ENCODE results near the gene RFC2.
A peak's percentile ranks its signal among the peaks of the same experiment; 100 is the strongest.
"Not testable (repeated sequence)": the region's sequence is repeated elsewhere in the genome, so short reads cannot be mapped to it uniquely, and the experiment has no call there.

RFC2 gene

DNA sequence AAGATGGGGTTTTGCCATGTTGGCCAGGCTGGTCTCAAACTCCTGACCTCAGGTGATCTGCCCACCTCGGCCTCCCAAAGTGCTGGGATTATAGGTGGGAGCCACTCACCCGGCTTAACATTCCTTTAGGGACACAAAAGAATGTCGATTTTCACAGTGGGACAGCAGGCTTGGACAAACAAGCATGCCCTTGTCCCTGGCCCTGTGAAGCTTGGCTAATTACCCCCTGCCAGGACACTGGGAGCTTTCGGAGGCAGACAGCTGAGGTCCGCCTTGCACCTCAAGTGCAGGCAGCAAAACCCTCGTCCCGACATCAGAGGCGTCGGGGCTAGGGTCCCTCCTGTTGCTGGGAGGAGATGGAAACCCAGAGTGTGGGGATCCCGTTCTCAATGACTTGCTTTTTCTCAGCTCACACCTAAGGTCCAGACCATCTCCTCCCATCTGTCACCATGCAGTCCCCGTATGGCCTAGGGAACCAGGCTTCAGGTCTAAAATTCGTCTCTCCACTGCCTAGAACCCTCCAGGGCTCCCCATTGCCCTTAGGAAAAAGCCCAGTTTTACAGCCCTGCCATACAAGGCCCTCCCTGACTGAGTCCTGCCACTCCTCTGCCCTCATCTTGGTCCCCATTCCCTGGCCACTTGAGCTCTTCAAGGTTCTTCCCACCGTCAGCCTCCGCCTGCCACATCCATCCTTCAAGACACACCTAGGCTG lies 28.7 kb upstream of the RFC2 start:
- DNase-seq (ENCODE audit: low spot score), result peak; percentile 75

DNA sequence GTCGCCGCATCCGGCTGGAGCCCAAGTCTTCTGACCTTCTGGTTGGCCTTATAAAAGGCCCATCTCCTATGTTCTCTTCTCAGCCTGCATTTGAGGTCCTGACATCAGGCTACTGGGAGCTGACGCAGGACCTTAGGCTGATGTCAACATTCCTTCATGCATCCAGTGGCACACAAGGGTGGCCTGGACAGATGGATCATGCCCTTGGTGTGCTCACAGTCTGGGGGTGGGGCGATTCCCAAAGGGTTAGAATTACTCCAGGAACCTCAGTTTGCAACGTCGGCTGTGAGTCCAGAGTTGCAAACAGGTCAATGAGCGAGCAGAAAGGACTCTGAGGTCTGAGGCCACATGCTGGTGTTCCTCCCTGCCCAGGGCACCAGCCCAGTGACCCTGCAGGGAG lies 26.8 kb upstream of the RFC2 start:
- no peak for DNase-seq (ENCODE audit: low spot score)

DNA sequence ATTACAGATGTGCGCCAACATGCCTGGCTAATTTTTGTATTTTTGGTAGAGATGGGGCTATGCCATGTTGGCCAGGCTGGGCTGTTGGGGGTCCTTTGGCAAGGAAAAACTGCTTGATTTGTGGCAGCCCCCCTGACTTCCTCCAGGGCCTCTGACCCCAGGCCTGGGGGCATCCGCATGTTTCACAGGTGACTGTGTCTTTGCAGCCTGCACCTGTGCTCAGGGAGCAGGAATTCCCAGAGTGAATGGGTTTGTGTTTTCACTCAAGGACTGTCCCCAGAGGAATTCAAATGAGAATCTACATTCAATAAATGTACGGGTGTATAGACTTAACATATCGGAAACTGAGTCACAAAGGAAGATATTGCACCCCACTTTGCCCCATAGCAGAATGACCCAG lies 23.4 kb upstream of the RFC2 start:
- DNase-seq (ENCODE audit: low spot score), result no peak

- DNase-seq (ENCODE audit: low spot score), result peak; percentile 67
Observed at GRCh38 chr7:74275401-74275881, 21.2 kb upstream of the RFC2 start.

GRCh38 chr7:74272305-74273038 lies 18.3 kb upstream of the RFC2 start:
- DNase-seq (ENCODE audit: low spot score), result no peak

DNA sequence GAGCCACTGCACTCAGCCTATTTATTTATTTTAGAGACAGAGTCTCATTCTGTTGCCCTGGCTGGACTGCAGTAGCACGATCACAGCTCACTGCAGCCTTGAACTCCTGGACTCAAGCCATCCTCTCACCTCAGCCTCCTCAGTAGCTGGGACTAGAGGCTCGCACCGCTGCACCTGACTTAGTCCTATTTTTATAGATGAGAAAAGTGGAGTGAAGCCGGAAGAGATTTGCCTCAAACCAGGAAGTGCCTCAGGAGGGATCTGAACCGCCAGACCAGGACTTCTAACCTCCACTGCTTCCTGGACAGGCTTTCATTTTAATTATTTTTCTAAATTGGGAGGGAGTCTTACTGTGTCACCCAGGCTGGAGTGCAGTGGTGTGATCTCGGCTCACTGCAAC lies 17.5 kb upstream of the RFC2 start:
- DNase-seq (ENCODE audit: low spot score), result no peak

- peak; percentile 72 for DNase-seq (ENCODE audit: low spot score)
Observed at GRCh38 chr7:74269757-74270277, 15.6 kb upstream of the RFC2 start.

- no peak for DNase-seq (ENCODE audit: low spot score)
Observed at GRCh38 chr7:74267756-74268565, 13.8 kb upstream of the RFC2 start.

GRCh38 chr7:74266191-74266963 lies 12.2 kb upstream of the RFC2 start:
- DNase-seq (ENCODE audit: low spot score), result no peak

GRCh38 chr7:74263399-74264120 lies 9.4 kb upstream of the RFC2 start:
- DNase-seq (ENCODE audit: low spot score), result no peak

- DNase-seq (ENCODE audit: low spot score), result no peak
Observed at GRCh38 chr7:74262639-74263398, 8.6 kb upstream of the RFC2 start.

DNA sequence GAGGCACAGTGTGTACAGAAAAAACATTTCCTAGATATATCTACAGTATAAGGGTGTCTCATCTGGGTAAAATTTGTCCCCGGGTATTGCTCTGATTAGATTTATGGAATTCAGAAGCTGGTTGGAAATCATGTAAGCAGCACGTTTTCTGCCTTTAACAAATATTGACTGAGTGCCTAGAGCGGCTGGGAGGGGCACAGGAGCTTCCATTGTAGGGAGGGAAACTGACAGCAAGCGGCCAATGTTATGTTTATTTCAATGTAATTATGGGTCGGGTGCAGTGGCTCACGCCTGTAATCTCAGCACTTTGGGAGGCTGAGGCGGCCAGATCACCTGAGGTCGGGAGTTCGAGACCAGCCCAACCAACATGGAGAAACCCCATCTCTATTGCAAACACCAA lies 4.4 kb upstream of the RFC2 start:
- DNase-seq (ENCODE audit: low spot score), result no peak

GRCh38 chr7:74256491-74257408 lies 2.6 kb upstream of the RFC2 start:
- DNase-seq (ENCODE audit: low spot score), result no peak

DNA sequence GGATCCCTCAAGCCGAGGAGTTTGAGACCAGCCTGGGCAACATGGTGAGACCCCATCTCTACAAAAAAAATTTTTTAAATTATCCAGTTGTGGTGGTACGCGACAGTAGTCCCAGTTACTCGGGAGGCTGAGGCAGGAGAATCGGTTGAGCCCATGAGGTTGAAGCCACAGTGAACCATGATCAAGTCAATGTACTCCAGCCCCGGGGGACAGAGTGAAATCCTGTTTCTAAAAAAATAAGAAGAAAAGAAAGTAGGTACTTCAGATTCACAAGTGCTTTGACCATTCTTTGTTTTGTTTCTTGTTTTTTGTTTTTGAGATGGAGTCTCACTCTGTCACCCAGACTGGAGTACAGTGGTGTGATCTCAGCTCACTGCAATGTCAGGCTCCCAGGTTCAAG lies 1.3 kb upstream of the RFC2 start:
- not testable (repeated sequence) for DNase-seq (ENCODE audit: low spot score)

DNA sequence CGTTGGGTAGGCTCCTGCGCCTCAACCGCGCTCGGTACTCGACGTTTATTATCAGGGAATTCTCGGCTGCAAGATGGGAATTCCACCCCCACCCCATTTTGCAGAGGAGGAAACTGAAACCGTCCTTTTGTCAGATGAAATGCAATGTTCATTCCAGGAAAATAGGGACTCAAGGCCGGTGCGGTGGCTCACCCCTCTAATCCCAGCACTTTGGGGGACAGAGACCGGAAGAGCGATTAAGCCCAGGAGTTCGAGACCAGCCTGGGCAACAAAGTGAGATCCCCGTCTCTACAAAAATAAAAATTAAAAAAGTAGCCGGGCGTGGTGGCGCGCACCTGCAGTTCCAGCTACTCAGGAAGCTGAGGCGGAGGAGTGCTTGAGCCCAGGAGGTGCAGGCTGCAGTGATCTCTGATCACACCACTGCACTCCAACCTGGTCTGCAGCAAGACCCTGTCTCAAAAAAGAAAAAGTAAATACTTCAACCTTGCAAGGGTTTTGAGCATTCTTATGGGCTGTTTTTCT lies 720 bp upstream of the RFC2 start:
- DNase-seq (ENCODE audit: low spot score), result no peak

DNA sequence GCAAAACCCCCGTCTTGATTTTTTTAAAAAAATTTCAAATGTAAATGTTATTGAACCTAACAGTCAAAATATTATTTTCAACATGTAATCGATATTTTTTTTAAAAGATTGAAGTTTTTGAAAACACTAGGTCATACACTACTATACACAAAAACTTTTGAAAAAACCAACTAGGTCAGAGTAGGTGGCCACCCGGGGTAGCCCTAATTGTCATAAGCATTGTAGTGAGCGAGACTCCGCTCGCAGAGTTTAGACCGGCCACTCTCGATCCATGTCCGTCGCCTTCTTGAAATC lies 417 bp downstream of the RFC2 start:
- no peak for DNase-seq (ENCODE audit: low spot score)

DNA sequence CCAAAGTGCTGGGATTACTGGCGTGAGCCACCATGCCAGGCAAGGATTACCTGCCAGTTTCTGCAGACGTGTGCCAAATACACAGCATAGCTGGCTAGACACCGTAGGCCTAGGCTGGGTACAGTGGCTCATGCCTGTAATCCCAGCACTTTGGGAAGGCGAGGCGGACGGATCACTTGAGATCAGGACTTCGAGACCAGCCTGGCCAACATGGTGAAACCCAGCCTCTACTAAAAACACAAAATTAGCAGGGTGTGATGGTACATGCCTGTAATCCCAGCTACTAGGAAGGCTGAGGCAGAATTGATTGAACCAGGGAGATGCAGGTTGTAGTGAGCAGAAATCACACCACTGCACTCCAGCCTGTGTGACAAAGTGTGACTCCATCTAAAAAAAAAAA lies 868 bp downstream of the RFC2 start:
- no peak for DNase-seq (ENCODE audit: low spot score)

GRCh38 chr7:74252893-74253292 lies 1.3 kb downstream of the RFC2 start:
- no peak for DNase-seq (ENCODE audit: low spot score)

DNA sequence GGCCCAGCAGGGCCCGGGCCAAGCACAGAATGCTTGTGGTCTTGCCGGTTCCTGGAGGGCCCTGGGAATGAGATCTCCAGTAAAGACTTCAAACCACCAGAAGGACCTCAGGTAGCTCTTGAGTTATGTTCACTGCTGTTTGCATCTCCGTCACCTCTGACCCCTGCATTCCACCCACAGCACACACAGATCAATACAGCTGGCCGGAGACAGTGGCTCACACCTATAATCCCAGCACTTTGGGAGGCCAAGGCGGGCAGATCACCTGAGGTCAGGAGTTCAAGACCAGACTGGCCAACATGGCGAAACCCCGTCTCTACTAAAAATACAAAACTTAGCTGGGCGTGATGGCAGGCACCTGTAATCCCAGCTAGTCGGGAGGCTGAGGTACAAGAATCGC lies 5.1 kb downstream of the RFC2 start:
- not testable (repeated sequence) for DNase-seq (ENCODE audit: low spot score)

Data from ecto neural progenitor cell (in vitro differentiated cells).